Gastroesophageal sphincter (tissue), 4 donors: Measurements from ENCODE around the gene EIF2D. TPM values are rescaled to one million over a fixed set of nuclear protein-coding genes. Genes with fewer than 3 reads are reported as not detected.

ENCODE experiments used
- ATAC-seq: fragments of 150-250 bp; one replicate; pipeline ENCODE4 v1.9.1; 2016; ENCODE audit warnings: mild to moderate bottlenecking, moderate library complexity
- H3K27ac ChIP-seq, 4 donors: fragments of 200-600 bp; sonication (generic) in 3 of 4; 1 replicate in 3 of 4; 2 replicates in 1 of 4; pipeline ENCODE4 v1.5.1; 2016 to 2019
- H3K27me3 ChIP-seq: fragments of 200-600 bp; sonication (generic); one replicate; pipeline ENCODE4 v1.5.1; 2019
- H3K36me3 ChIP-seq, 2 donors: fragments of 200-600 bp; sonication (generic); one replicate each; pipeline ENCODE4 v1.5.1; 2019; ENCODE audit warnings: control low read depth in 1 of 2
- H3K4me1 ChIP-seq, 3 donors: fragments of 200-600 bp; sonication (generic); 1 replicate in 2 of 3; 2 replicates in 1 of 3; pipeline ENCODE4 v1.5.1; 2016 to 2019; ENCODE audit warnings: control low read depth in 2 of 3
- H3K4me3 ChIP-seq, 2 donors: fragments of 200-600 bp; sonication (generic); one replicate each; pipeline ENCODE4 v1.5.1; 2019; ENCODE audit warnings: mild to moderate bottlenecking in 1 of 2, moderate library complexity in 1 of 2
- H3K9me3 ChIP-seq, 3 donors: fragments of 200-600 bp; sonication (generic); one replicate each; pipeline ENCODE4 v1.5.1; 2017 to 2019; ENCODE audit warnings: control low read depth in 2 of 3
- EP300 ChIP-seq: sonication (generic); formaldehyde crosslinking; IDR thresholded peaks from one replicate; pipeline ENCODE4 v1.6.1; 2017; ENCODE audit warnings: antibody characterized with exemption, mild to moderate bottlenecking
- POLR2A ChIP-seq, 2 donors: fragments of 450-650 bp; IDR thresholded peaks; one replicate each; pipeline ENCODE4 v1.6.1; 2017; ENCODE audit warnings: antibody characterized with exemption in 2 of 2, mild to moderate bottlenecking in 2 of 2, moderate library complexity in 1 of 2
- POLR2AphosphoS5 ChIP-seq: sonication (generic); formaldehyde crosslinking; IDR thresholded peaks from one replicate; pipeline ENCODE4 v1.6.1; 2017; ENCODE audit warnings: antibody characterized with exemption
- WGBS, 2 donors: methylation state at CpG; one replicate each; pipeline ENCODE4 v1.1.5; 2018; ENCODE audit warnings: low coverage in 1 of 2; 5-methylcytosine and 5-hydroxymethylcytosine counted together
- total RNA-seq, 4 donors: library from RNA; depleted of rRNA; stranded (reverse); fragments of >200 nt; gene quantifications; one replicate each; pipeline ENCODE4 v1.1.0, GENCODE V29; 2016
- TF ChIP-seq, protein P1 (sequence below), 4 experiments: fragments of 200-600 bp in 2 of 4; fragments of 450-650 bp in 2 of 4; sonication (generic) in 1 of 4; IDR thresholded peaks; one replicate each; pipeline ENCODE4 v1.5.1; 2017 to 2019; ENCODE audit warnings: antibody characterized with exemption in 4 of 4, mild to moderate bottlenecking in 2 of 4, moderate library complexity in 2 of 4

EIF2D gene
- total RNA-seq, 4 donors from 2014 or later = 43.7 to 60.1 (median 52.6) TPM

- no peaks in the 10 kb centered on the region for H3K27me3 ChIP-seq
- no peaks in the 10 kb centered on the region for H3K9me3 ChIP-seq
- 84 to 90% methylated on average over 5 to 7 of the region's 8 CpGs for WGBS, 2 donors
- peaks cover 0 to 8% of the 10 kb centered on the region in 2 donors for H3K36me3 ChIP-seq
- H3K27ac ChIP-seq = no peak overlapping the region
- H3K4me1 ChIP-seq = no peaks in the 10 kb centered on the region
- no peak overlapping the region for H3K4me3 ChIP-seq
- TF ChIP-seq, protein P1, sequence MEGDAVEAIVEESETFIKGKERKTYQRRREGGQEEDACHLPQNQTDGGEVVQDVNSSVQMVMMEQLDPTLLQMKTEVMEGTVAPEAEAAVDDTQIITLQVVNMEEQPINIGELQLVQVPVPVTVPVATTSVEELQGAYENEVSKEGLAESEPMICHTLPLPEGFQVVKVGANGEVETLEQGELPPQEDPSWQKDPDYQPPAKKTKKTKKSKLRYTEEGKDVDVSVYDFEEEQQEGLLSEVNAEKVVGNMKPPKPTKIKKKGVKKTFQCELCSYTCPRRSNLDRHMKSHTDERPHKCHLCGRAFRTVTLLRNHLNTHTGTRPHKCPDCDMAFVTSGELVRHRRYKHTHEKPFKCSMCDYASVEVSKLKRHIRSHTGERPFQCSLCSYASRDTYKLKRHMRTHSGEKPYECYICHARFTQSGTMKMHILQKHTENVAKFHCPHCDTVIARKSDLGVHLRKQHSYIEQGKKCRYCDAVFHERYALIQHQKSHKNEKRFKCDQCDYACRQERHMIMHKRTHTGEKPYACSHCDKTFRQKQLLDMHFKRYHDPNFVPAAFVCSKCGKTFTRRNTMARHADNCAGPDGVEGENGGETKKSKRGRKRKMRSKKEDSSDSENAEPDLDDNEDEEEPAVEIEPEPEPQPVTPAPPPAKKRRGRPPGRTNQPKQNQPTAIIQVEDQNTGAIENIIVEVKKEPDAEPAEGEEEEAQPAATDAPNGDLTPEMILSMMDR (IDR thresholded peaks at IDR 0.05) = no peak
- TF ChIP-seq POLR2AphosphoS5 (no peak), EP300 (no peak), POLR2A (IDR thresholded peaks at IDR 0.05) (no peak)
- no peak for ATAC-seq
These were observed 43.4 kb downstream of the EIF2D start for GRCh38 chr1:206568779-206569352.

DNA sequence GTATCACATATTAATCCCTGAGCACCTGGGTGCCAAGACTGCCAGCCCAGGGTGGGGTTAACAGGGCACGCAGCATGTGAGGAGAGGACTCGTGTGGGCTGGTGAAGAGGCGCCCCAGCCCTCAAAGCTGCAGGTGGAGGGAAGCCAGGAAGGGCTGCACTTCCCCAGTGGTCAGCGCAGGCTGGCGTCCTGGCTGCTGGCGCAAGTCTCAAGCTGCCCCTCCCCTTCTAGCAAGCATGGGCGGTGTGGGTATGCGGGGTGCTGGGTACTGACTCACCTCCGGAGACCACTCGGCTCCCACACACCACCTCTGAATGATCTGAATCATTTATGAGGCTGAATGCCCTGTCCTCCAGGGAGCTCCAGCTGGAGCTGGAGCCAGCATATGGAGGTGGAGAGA lies 44.0 kb downstream of the EIF2D start:
- H3K36me3 ChIP-seq = peaks cover 0 to 8% of the 10 kb centered on the region in 2 donors
- TF ChIP-seq POLR2AphosphoS5 = no peak
- TF ChIP-seq POLR2A (IDR thresholded peaks at IDR 0.05) = no peak
- TF ChIP-seq, protein P1 (IDR thresholded peaks at IDR 0.05) = no peak
- TF ChIP-seq EP300 = no peak
- H3K9me3 ChIP-seq = no peaks in the 10 kb centered on the region
- 100% methylated on average over 1 of the region's 10 CpGs; no CpG with 5 or more reads in 1 of the 2 donors for WGBS, 2 donors
- H3K27ac ChIP-seq = no peak overlapping the region
- no peaks in the 10 kb centered on the region for H3K4me1 ChIP-seq
- no peak for ATAC-seq
- no peak overlapping the region for H3K4me3 ChIP-seq
- H3K27me3 ChIP-seq = no peaks in the 10 kb centered on the region

DNA sequence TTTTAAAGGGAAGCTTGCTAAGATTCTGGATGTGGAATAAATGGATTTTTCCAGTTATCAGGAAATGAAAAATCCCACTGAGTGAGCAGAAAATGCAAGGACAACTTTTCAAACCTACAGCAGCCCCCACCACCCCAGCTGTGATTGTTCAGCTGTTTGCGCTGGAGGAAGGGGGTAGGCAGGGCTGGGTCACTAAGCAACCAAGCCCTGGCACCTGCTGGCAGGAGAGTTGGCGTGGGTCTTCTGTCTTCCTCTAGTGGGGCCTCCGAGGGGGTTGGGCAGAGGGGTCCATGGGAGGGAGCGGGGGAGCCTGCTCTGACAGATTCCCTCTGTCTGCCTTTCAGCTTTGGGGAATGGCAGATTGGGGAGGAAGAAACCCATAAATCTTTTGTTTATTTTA lies 45.3 kb downstream of the EIF2D start:
- H3K27me3 ChIP-seq = no peaks in the 10 kb centered on the region
- H3K4me3 ChIP-seq = no peak overlapping the region
- WGBS, 2 donors = 73% methylated on average over 3 of the region's 4 CpGs; no CpG with 5 or more reads in 1 of the 2 donors
- no peaks in the 10 kb centered on the region for H3K9me3 ChIP-seq
- TF ChIP-seq, protein P1 (IDR thresholded peaks at IDR 0.05) = no peak
- no peak for TF ChIP-seq EP300
- TF ChIP-seq POLR2A (IDR thresholded peaks at IDR 0.05) = no peak
- no peak for TF ChIP-seq POLR2AphosphoS5
- H3K27ac ChIP-seq = no peak overlapping the region
- H3K4me1 ChIP-seq = no peaks in the 10 kb centered on the region
- no peak for ATAC-seq
- peaks cover 0 to 11% of the 10 kb centered on the region in 2 donors for H3K36me3 ChIP-seq

GRCh38 chr1:206565995-206566394 lies 46.3 kb downstream of the EIF2D start:
- Histone ChIP-seq H3K4me1 (peaks cover 0 to 3% (median 0%) of the 10 kb centered on the region in 3 donors), H3K27me3 (no peaks in the 10 kb centered on the region), H3K9me3 (no peaks in the 10 kb centered on the region), H3K36me3 (peaks cover 0 to 14% of the 10 kb centered on the region in 2 donors), H3K27ac (no peak overlapping the region), H3K4me3 (no peak overlapping the region)
- 56 to 66% methylated on average over 2 to 4 of the region's 4 CpGs for WGBS, 2 donors
- ATAC-seq = no peak
- TF ChIP-seq, protein P1 (IDR thresholded peaks at IDR 0.05) = no peak
- no peak for TF ChIP-seq POLR2AphosphoS5
- TF ChIP-seq EP300 = no peak
